GM12873 (cell line): ENCODE results near the gene SAMD5.

Experiments
- CTCF ChIP-seq: IDR thresholded peaks from 2 replicates; pipeline ENCODE4 v1.5.1; 2012; ENCODE audit warnings: low read depth, mild to moderate bottlenecking, moderate library complexity, low read length, control low read depth; ENCODE audit not compliant: insufficient read depth; ENCODE audit errors: missing control alignments

Gene SAMD5

GRCh38 chr6:147611992-147612391 lies 103.5 kb downstream of the SAMD5 start:
- TF ChIP-seq CTCF: no peak

- no peak for TF ChIP-seq CTCF
Measured at GRCh38 chr6:147614501-147614900, 106.0 kb downstream of the SAMD5 start.

GRCh38 chr6:147615659-147616456 lies 107.4 kb downstream of the SAMD5 start:
- no peak for TF ChIP-seq CTCF

GRCh38 chr6:147617366-147617765 lies 108.9 kb downstream of the SAMD5 start:
- no peak for TF ChIP-seq CTCF

GRCh38 chr6:147618457-147618856 lies 110.0 kb downstream of the SAMD5 start:
- TF ChIP-seq CTCF: no peak

- TF ChIP-seq CTCF: no peak
Measured at GRCh38 chr6:147618927-147619326, 110.4 kb downstream of the SAMD5 start.
